Cortex of kidney (tissue), 1 donor: Measurements from ENCODE around the gene GABBR2.
"Not testable (repeated sequence)": the region's sequence is repeated elsewhere in the genome, so short reads cannot be mapped to it uniquely, and the experiment has no call there.

Experiments used
- DNase-seq: peaks from one replicate; lab custom pipeline; 2025; lab: John Stamatoyannopoulos, UW

GABBR2 gene

DNA sequence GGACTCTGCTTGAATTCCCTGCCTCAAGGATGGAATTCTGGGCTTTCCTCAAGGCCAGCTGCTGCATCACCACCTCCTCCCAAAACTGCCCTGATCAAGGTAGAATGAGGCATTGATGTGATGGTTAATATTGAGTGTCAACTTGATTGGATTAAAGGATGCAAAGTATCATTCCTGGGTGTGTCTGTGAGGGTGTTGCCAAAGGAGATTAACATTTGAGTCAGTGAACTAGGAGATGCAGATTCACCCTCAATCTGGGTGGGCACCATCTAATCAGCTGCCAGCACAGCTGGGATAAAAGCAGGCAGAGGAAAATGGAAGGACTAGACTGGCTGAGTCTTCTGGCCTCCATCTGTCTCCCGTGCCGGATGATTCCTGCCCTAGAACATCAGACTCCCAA is 23.9 kb downstream of the GABBR2 start:
- not testable (repeated sequence) for DNase-seq

DNA sequence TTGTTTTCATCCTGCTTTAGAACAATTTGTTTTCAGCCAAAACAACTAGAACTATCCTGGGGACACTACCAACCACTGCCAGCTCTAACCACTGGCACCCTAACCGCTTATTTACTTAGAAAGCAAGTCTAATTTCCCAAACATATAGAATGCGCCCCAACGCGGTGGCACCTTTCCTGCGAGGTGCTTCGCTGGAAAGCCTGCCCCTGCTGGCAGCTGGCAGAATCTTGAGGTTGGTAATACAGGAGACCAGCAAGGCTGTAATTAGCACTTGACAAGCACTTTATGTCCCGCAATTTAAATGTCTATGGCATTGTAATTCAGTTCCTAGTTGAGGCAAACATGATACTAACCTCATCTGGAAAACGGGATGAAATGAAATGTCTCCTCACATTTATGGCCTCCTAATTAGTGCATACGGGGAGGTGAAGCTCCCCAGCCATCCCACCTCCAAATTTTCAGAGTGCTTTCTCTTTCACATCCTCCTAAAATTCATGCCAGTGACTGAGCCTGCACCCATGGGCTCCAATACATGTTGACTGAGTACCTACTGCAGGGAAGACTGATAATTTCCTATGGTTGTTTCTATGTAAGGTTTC is 30.4 kb downstream of the GABBR2 start:
- no peak for DNase-seq

GRCh38 chr9:98673681-98674080 is 35.1 kb downstream of the GABBR2 start:
- DNase-seq = no peak

DNA sequence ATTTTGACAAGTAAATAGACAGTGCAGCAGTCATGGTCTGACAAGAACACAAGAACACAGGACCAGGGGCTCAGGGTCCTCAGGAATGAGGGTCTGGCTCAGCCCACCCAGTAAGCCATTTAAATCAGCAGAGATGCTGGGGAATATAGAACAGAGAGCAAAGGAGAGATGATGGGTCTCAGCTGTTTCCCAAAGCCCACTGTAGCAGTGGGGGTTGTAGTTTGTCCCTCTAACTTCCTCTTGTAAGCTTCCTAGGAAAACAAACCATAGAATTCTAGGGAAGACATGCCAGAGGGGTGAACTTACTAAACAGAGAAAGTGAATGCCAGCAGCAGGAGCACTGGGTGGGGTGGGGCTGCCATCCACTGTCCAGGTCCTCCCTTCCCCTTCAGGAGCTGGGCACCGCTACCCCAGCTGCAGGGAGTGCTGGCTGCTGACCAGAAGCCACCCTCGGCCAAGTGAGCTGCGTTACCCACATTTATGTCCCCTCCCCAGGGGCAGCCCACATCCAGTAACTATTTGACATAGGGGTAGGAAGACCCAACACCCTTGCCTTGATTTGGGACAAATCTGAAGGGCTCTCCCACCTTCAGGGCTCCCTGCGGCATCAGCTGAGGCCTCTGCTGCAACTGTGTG is 41.6 kb downstream of the GABBR2 start:
- DNase-seq = no peak

- DNase-seq = no peak
Measured at GRCh38 chr9:98665501-98665900, 43.2 kb downstream of the GABBR2 start.

GRCh38 chr9:98660541-98660940 is 48.2 kb downstream of the GABBR2 start:
- no peak for DNase-seq

- DNase-seq = no peak
Measured at GRCh38 chr9:98658951-98659351, 49.8 kb downstream of the GABBR2 start.

DNA sequence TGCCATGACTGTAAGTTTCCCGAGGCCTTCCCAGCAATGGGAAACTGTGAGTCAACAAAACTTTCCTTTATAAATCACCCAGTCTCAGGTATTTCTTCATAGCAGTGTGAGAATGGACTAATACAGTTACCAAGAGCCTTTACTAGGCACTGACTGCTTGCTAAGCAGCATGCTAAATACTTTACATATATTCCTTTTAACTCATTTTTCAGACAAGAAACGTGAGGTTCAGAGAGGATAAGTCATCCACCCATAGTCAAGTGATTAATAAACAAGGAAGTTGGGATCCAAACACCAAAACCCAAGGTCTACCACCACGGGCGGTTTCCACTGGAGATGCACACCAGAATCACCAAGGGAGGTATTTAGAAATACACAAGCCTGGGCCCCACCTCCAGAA is 50.8 kb downstream of the GABBR2 start:
- DNase-seq = no peak

GRCh38 chr9:98656511-98656910 is 52.2 kb downstream of the GABBR2 start:
- DNase-seq = no peak

DNA sequence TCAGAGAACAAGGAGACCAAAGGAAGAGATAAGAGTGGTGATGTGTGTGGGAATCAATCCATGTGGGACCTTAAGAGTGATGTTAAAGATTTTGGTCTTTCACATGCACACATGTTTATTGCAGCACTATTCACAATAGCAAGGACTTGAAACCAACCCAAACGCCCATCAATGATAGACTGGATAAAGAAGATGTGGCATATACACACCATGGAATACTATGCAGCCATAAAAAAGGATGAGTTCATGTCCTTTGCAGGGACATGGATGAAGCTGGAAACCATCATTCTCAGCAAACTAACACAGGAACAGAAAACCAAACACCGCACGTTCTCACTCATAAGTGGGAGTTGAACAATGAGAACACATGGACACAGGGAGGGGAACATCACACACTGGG is 53.3 kb downstream of the GABBR2 start:
- not testable (repeated sequence) for DNase-seq

GRCh38 chr9:98654247-98654646 is 54.5 kb downstream of the GABBR2 start:
- no peak for DNase-seq

DNA sequence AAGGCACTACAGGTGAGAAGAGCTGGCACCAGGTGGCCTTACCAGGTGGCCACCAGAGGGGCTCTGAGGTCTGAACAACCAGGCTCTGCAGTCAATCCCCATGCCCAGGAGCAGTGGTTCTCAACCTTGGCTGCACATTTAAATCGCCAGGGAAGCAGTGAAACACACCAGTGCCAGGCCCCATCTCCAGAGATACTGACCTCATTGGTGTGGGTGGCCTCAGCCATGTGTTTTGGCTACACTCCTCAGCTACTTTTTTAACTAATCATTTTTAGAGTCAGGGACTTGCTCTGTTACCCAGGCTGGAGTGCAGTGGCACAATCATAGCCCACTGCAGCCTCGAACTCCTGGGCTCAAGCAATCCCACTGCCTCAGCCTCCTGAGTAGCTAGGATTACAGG is 56.0 kb downstream of the GABBR2 start:
- no peak for DNase-seq

GRCh38 chr9:98652302-98652701 is 56.4 kb downstream of the GABBR2 start:
- DNase-seq = no peak

DNA sequence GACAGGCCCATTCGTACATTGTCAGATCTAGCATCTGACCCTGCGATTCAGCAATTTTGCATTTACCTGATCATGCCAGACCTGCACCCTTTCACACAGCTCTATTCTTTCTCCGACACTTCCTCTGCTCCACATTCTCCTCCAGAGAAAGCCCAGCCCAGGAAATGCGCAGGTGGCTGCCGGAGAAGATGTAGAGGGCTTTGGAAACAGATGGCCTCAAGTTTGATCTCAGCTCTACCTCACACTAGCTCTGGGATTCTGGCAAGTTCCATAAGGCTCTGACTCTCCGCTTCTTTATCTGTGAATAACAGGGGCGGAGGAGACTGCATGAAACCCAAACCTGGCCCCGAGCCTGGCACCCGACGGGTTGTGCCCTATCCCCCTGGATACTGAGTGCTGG is 61.5 kb downstream of the GABBR2 start:
- DNase-seq = no peak

DNA sequence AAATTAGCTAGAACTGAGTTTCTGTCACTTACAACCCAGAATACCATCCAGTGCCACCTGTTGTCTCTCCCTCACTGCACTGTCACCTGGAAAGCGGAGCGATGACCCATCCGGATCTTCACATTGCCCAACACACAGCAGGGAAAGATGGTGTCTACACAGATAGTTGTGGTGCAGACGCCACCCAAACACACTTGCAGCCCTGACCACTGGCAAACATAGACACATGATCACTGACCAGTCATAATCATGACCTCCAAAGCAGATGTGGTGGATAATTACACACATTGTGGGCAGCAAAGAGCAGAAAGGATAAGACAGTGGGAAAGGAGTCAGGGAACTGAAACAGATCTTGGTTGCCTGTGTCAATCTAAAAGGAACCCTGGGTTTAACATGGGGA is 64.7 kb downstream of the GABBR2 start:
- no peak for DNase-seq

GRCh38 chr9:98642661-98643312 is 65.9 kb downstream of the GABBR2 start:
- DNase-seq = no peak

GRCh38 chr9:98641695-98642094 is 67.0 kb downstream of the GABBR2 start:
- DNase-seq = no peak

- no peak for DNase-seq
Measured at GRCh38 chr9:98640394-98640793, 68.3 kb downstream of the GABBR2 start.

DNA sequence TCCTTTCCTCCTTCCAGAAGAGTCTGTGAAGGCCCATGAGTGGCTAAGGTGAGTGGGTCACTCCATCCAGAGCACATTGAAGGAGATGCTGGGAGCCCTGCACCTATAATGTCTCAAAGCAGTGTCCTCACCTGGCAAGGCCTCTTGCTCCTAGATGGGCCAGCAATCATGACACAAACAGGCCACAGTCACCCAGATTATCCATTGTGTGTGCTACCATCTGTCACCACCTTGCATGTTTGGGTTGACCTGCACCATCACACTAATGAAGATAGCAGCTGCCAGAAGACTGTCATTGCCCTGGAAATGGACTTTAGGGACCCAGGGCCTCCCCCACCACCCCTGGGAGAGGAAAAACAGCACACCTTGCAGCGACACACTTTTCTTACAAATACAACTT is 69.6 kb downstream of the GABBR2 start:
- no peak for DNase-seq

- DNase-seq = no peak
Measured at GRCh38 chr9:98637381-98637780, 71.4 kb downstream of the GABBR2 start.

DNA sequence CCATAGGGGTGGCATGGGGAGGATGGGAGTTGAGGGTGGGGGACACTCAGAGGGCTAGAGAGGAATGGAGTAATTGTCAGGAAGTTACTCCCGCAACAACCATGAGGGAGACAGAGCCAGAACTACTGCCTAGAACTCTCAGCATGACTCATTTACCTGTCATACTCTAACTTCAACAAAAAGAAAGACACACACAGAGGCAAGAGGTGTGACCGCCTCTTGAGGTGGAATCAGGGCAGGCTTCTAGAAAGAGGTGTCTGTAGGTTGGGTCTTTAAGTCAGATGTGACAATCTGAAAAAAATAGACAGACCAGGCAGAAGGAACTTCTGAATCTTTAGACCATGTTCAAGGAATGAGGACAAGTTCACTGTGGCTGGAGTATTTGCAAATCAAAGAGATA is 73.4 kb downstream of the GABBR2 start:
- DNase-seq = no peak

- DNase-seq = no peak
Measured at GRCh38 chr9:98634685-98635336, 73.9 kb downstream of the GABBR2 start.

DNA sequence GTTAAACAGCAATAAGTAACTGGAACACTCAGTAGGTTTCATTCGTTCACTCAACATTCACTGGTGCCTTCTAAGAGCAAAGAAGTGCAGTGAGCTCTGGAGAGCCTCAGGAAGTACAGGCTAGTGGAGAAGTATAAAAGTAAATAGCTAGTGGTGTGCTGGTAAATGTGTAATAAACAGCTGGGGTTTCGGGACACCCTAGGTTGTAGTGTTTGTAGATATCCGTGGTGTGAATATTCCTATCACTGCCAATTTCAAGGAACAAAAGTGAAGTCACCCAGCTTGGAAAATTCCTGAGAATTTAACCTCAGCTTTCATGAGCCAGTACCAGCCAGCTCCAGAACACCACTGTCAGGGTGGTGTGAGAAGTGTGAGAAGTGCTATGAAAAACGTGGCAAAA is 75.9 kb downstream of the GABBR2 start:
- DNase-seq = no peak
